K562 (cell line): ENCODE measurements around the gene DHX32. TPM values are rescaled to one million over a fixed set of nuclear protein-coding genes. Genes with fewer than 3 reads are reported as not detected.

Experiments used
- ATAC-seq: fragments of 200-7000 bp; cut with Tn5 transposase; 3 replicates; pipeline ENCODE4 v1.9.1; 2020; ENCODE audit warnings: moderate library complexity
- BruUV-seq: library from RNA; stranded (reverse); fragments of 400-500 nt; replicated peaks from 2 replicates; lab custom pipeline; 2021; lab: Mats Ljungman, UMichigan
- CTCF ChIA-PET: fragments of 300-600 bp; formaldehyde crosslinking; extraction: SDS; loops from one replicate; lab custom pipeline; 2021; ENCODE audit warnings: low intra/inter-chr PET ratio; lab: Yijun Ruan, JAX
- POLR2A ChIA-PET: fragments of 300-600, 350-650 bp; sonication (Branson Sonifier 250); formaldehyde crosslinking; extraction: SDS; loops from one replicate; lab custom pipeline; 2021; ENCODE audit warnings: antibody characterized with exemption, inconsistent platforms; lab: Yijun Ruan, JAX
- DNase-seq, 4 experiments: peaks; one replicate each; pipeline versions ENCODE4 v3.0.0 to v3.0.0-alpha.2; 2011 to 2018; ENCODE audit warnings: low spot score in 3 of 4, mixed read lengths in 3 of 4; ENCODE audit errors: extremely low read depth in 1 of 4
- FAIRE-seq: peaks from 2 replicates; lab custom pipeline; 2011; peaks lifted over from hg19 to GRCh38; lab: Jason Lieb, UNC
- H2AFZ ChIP-seq: 2 replicates; pipeline ENCODE4 v1.6.0; 2011; ENCODE audit warnings: low read depth, low read length, control low read depth, inconsistent platforms
- H3K27ac ChIP-seq: fragments of 200-600 bp; 3 replicates; pipeline ENCODE4 v1.8.0; 2011; ENCODE audit warnings: low read depth, mild to moderate bottlenecking, control low read depth, inconsistent platforms, low read length, moderate library complexity, mixed read lengths; ENCODE audit errors: extremely low read depth
- H3K27me3 ChIP-seq, 2 experiments: fragments of 300-600 bp in 1 of 2; 2 replicates in 1 of 2; 3 replicates in 1 of 2; pipeline versions ENCODE4 v1.6.0 to v1.8.0; 2011; ENCODE audit warnings: inconsistent platforms in 2 of 2, low read length in 2 of 2, mild to moderate bottlenecking in 1 of 2, mixed read lengths in 1 of 2, moderate library complexity in 1 of 2; ENCODE audit not compliant: control insufficient read depth in 2 of 2, insufficient read depth in 2 of 2
- H3K36me3 ChIP-seq: fragments of 300-600 bp; 3 replicates; pipeline ENCODE4 v1.8.0; 2011; ENCODE audit warnings: mild to moderate bottlenecking, low read length, inconsistent platforms; ENCODE audit not compliant: control insufficient read depth, insufficient read depth
- H3K4me1 ChIP-seq, 2 experiments: fragments of 200-600 bp in 1 of 2; replicated peaks in 1 of 2; 2 replicates in 1 of 2; 3 replicates in 1 of 2; pipeline versions ENCODE4 v1.5.1 to v1.8.0; 2011; ENCODE audit warnings: inconsistent platforms in 2 of 2, low read length in 2 of 2, mild to moderate bottlenecking in 1 of 2, mixed read lengths in 1 of 2, moderate library complexity in 1 of 2; ENCODE audit not compliant: control insufficient read depth in 2 of 2, insufficient read depth in 2 of 2
- H3K4me2 ChIP-seq: 2 replicates; pipeline ENCODE4 v1.6.1; 2011; ENCODE audit warnings: low read length, control low read depth, inconsistent platforms, mixed read lengths; ENCODE audit not compliant: insufficient read depth
- H3K4me3 ChIP-seq: fragments of 200-600 bp; sonication (generic), shearing (Covaris generic); 2 replicates; pipeline ENCODE4 v1.5.1; 2016; ENCODE audit warnings: control low read depth, inconsistent platforms
- H3K79me2 ChIP-seq: fragments of 200-600 bp; 3 replicates; pipeline ENCODE4 v1.8.0; 2011; ENCODE audit warnings: low read length, inconsistent platforms; ENCODE audit not compliant: control insufficient read depth, insufficient read depth
- H3K9ac ChIP-seq, 2 experiments: 2 replicates each; pipeline versions ENCODE4 v1.6.0 to v1.6.1; 2011; ENCODE audit warnings: low read depth in 2 of 2, low read length in 2 of 2, control low read depth in 1 of 2, inconsistent platforms in 1 of 2, mild to moderate bottlenecking in 1 of 2, mixed read lengths in 1 of 2; ENCODE audit not compliant: insufficient read depth in 1 of 2
- H3K9me1 ChIP-seq: one replicate; pipeline ENCODE4 v1.6.0; 2011; ENCODE audit warnings: inconsistent platforms, mild to moderate bottlenecking, low read length, moderate library complexity; ENCODE audit not compliant: control insufficient read depth, insufficient read depth
- H3K9me3 ChIP-seq: replicated peaks from 2 replicates; pipeline ENCODE4 v1.5.1; 2011; ENCODE audit warnings: low read depth, low read length, inconsistent platforms; ENCODE audit not compliant: control insufficient read depth, insufficient read depth
- H4K20me1 ChIP-seq: replicated peaks from 2 replicates; pipeline ENCODE4 v1.6.1; 2011; ENCODE audit warnings: low read length, inconsistent platforms, mixed read lengths; ENCODE audit not compliant: control insufficient read depth, insufficient read depth
- ARID3A ChIP-seq: IDR thresholded peaks from 2 replicates; pipeline ENCODE4 v1.6.1; 2012; ENCODE audit warnings: low read depth, low read length, improper control_type of control experiment, borderline replicate concordance
- CHCHD3 ChIP-seq: fragments of 250-450 bp; sonication (Bioruptor Pico); IDR thresholded peaks from 2 replicates; pipeline ENCODE4 v2.1.2; 2022; ENCODE audit warnings: mild to moderate bottlenecking
- EGR1 ChIP-seq: fragments of 450-650 bp; conservative IDR thresholded peaks from 2 replicates; pipeline ENCODE4 v1.6.1; 2017; ENCODE audit warnings: mild to moderate bottlenecking
- FOXJ2 ChIP-seq: fragments of 200-800 bp; sonication (Bioruptor generic); IDR thresholded peaks from 2 replicates; pipeline ENCODE4 v1.6.1; 2016; ENCODE audit warnings: missing genetic modification characterization, missing compliant biosample characterization
- HMBOX1 ChIP-seq: sonication (generic); IDR thresholded peaks from 2 replicates; pipeline ENCODE4 v1.6.1; 2016
- KDM5B ChIP-seq: fragments of 200-600 bp; sonication (generic); IDR thresholded peaks from 2 replicates; pipeline ENCODE4 v1.6.1; 2012; ENCODE audit warnings: low read depth, mild to moderate bottlenecking, moderate library complexity, low read length, control low read depth, inconsistent platforms; ENCODE audit not compliant: insufficient replicate concordance
- NELFE ChIP-seq: IDR thresholded peaks from 2 replicates; pipeline ENCODE4 v1.6.1; 2011; ENCODE audit warnings: mild to moderate bottlenecking; ENCODE audit not compliant: insufficient read depth, insufficient read length
- PKNOX1 ChIP-seq: fragments of 450-650 bp; IDR thresholded peaks from 2 replicates; pipeline ENCODE4 v1.6.1; 2016
- POLR3G ChIP-seq: IDR thresholded peaks from 2 replicates; pipeline ENCODE4 v1.6.1; 2011; ENCODE audit not compliant: insufficient read length, insufficient replicate concordance; ENCODE audit errors: extremely low read depth
- ZBTB34 ChIP-seq: fragments of 250-450 bp; sonication (Bioruptor Pico); IDR thresholded peaks from 2 replicates; pipeline ENCODE4 v1.8.0; 2021; ENCODE audit warnings: mild to moderate bottlenecking, moderate library complexity
- ZNF263 ChIP-seq: sonication (generic); formaldehyde crosslinking; IDR thresholded peaks from 2 replicates; pipeline ENCODE4 v1.8.0; 2022; ENCODE audit warnings: mild to moderate bottlenecking, missing genetic modification reagents, borderline replicate concordance
- ZNF280B ChIP-seq: fragments of 250-450 bp; sonication (Bioruptor Pico); IDR thresholded peaks from 2 replicates; pipeline ENCODE4 v1.5.1; 2021; ENCODE audit warnings: mild to moderate bottlenecking
- ZNF395 ChIP-seq: fragments of 200-800 bp; sonication (Bioruptor generic); IDR thresholded peaks from 2 replicates; pipeline ENCODE4 v1.6.1; 2017; ENCODE audit warnings: missing genetic modification characterization, missing compliant biosample characterization
- ZNF561 ChIP-seq: fragments of 450-650 bp; formaldehyde crosslinking; conservative IDR thresholded peaks from 2 replicates; pipeline ENCODE4 v1.4.0; 2020; ENCODE audit warnings: mild to moderate bottlenecking, moderate library complexity
- WGBS: fragments of 100-300 bp; shearing (Covaris generic); methylation state at CpG from one replicate; pipeline ENCODE4 v1.1.6; 2016; ENCODE audit warnings: low coverage, mixed read lengths; ENCODE audit not compliant: insufficient coverage; ENCODE audit errors: missing lambda C conversion rate; 5-methylcytosine and 5-hydroxymethylcytosine counted together
- in situ Hi-C: fragments of 300-500 bp; cut with MboI; formaldehyde crosslinking; loops from 4 replicates; pipeline ENCODE4 v1.15.0; 2018; ENCODE audit warnings: inconsistent platforms, mixed read lengths
- intact Hi-C: fragments of 100-400 bp; cut with micrococcal nuclease; formaldehyde crosslinking; loops from 2 replicates; pipeline ENCODE4 v1.14.2; 2022
- polyA plus RNA-seq, 8 experiments: library from polyadenylated mRNA; depleted of rRNA in 4 of 8; stranded (reverse) in 5 of 8; unstranded in 3 of 8; fragments of >200 nt; fragmentation: Nextera tagmentation in 2 of 8; fragmentation: Illumina TruSeq in 1 of 8; extraction: Ambion mirVana in 2 of 8; extraction: Trizol in 1 of 8; gene quantifications; 2 replicates each; pipeline versions ENCODE4 v1.2.1 to v1.2.3, GENCODE V29; 2011 to 2014; ENCODE audit warnings: inconsistent platforms in 1 of 8, missing spikeins in 1 of 8
- total RNA-seq, 7 experiments: library from RNA; depleted of rRNA in 6 of 7; stranded (reverse); fragments of >200 nt in 6 of 7; fragmentation: Illumina TruSeq in 2 of 7; extraction: Trizol in 2 of 7; gene quantifications; 2 replicates each; pipeline versions ENCODE4 v1.2.1 to v1.2.3, GENCODE V29; 2011 to 2021; ENCODE audit warnings: low replicate concordance in 1 of 7

DHX32 gene
- total and polyA plus RNA-seq, 9 of the 15 experiments (the other 6 are each of a cell fraction or from before 2014, with no cell fraction given) = 5.8 to 23.5 (median 17.5) TPM

GRCh38 chr10:125836746-125837145 is 44.3 kb downstream of the DHX32 start:
- Histone ChIP-seq H3K9me3 (no peaks in the 10 kb centered on the region), H3K4me1 (no peaks in the 10 kb centered on the region), H2AFZ (no peak overlapping the region), H4K20me1 (0 out of 2 replicates have a peak, but pooled peaks cover 4% of the 10 kb centered on the region), H3K4me3 (no peak overlapping the region), H3K9ac (no peak overlapping the region), H3K79me2 (no peaks in the 10 kb centered on the region), H3K27ac (no peak overlapping the region), H3K27me3 (no peaks in the 10 kb centered on the region), H3K4me2 (no peak overlapping the region), H3K9me1 (no peaks in the 10 kb centered on the region), H3K36me3 (peaks cover 90% of the 10 kb centered on the region)
- FAIRE-seq (no peak), DNase-seq (no peak), ATAC-seq (no peak; the same call in 2 of the 3 replicates)
- POLR2A ChIA-PET = interaction anchor here (0.6 to 1.5 kb wide), 4 partner anchors 8 to 113 kb away, joined by 3 to 5 read pairs (median 3); no protein-coding TSS in a partner anchor
- no TSS peak for BruUV-seq
- intact Hi-C loops (no loop called here), in situ Hi-C loops (no loop called here)
- 77% methylated on average over 2 of the region's 2 CpGs for whole genome bisulfite sequencing
- CTCF ChIA-PET = no interaction called here
- TF ChIP-seq POLR3G (no peak), ARID3A (no peak), PKNOX1 (no peak), ZNF561 (no peak), FOXJ2 (tag) (no peak), CHCHD3 (no peak), ZNF263 (no peak), NELFE (no peak), KDM5B (no peak), ZNF395 (CRISPR knock-in tag) (no peak), ZBTB34 (CRISPR knock-in tag) (no peak), HMBOX1 (no peak), EGR1 (no peak), ZNF280B (CRISPR knock-in tag) (no peak)
